K562 (cell line): ENCODE measurements around the gene PYGL.

Source experiments
- CHD4 ChIP-seq: fragments of 200-600 bp; sonication (generic); IDR thresholded peaks from 3 replicates; pipeline ENCODE4 v1.6.1; 2012; ENCODE audit warnings: low read depth, mild to moderate bottlenecking, mixed read lengths, low read length, inconsistent platforms; ENCODE audit not compliant: insufficient read depth, insufficient replicate concordance, poor library complexity, severe bottlenecking
- FUS ChIP-seq: fragments of 200-400 bp; formaldehyde crosslinking; optimal IDR thresholded peaks from 2 replicates; pipeline ENCODE3; 2017; ENCODE audit warnings: low read depth, low read length
- HNRNPL ChIP-seq: fragments of 200-400 bp; formaldehyde crosslinking; IDR thresholded peaks from 2 replicates; pipeline ENCODE4 v1.6.1; 2017; ENCODE audit warnings: low read depth, mild to moderate bottlenecking, low read length
- KAT2B ChIP-seq: IDR thresholded peaks from one replicate; pipeline ENCODE4 v1.6.1; 2012; ENCODE audit warnings: low read depth, mild to moderate bottlenecking, control low read depth, inconsistent platforms, low read length, moderate library complexity
- POLR3A ChIP-seq: IDR thresholded peaks from 2 replicates; pipeline ENCODE4 v1.6.1; 2011; ENCODE audit warnings: borderline replicate concordance, mild to moderate bottlenecking, moderate library complexity; ENCODE audit not compliant: insufficient read length, insufficient read depth; ENCODE audit errors: extremely low read depth
- RAD21 ChIP-seq, 2 experiments: fragments of 250-450 bp in 1 of 2; fragments of 450-650 bp in 1 of 2; sonication (Bioruptor Pico) in 1 of 2; formaldehyde crosslinking in 1 of 2; IDR thresholded peaks in 1 of 2; conservative IDR thresholded peaks in 1 of 2; 2 replicates each; pipeline versions ENCODE4 v1.4.0 to v1.8.0; 2020 to 2022; ENCODE audit warnings: mild to moderate bottlenecking in 2 of 2, moderate library complexity in 1 of 2
- SMARCA5 ChIP-seq: fragments of 450-650 bp; IDR thresholded peaks from 2 replicates; pipeline ENCODE4 v1.6.1; 2016
- YY1 ChIP-seq, 3 experiments: IDR thresholded peaks; 2 replicates each; pipeline ENCODE4 v1.6.1; 2011; ENCODE audit warnings: low read length in 2 of 3, mild to moderate bottlenecking in 2 of 3, moderate library complexity in 2 of 3, borderline replicate concordance in 1 of 3, control low read depth in 1 of 3, low read depth in 1 of 3; ENCODE audit not compliant: insufficient read depth in 3 of 3, insufficient replicate concordance in 2 of 3, control insufficient read depth in 1 of 3, insufficient read length in 1 of 3; ENCODE audit errors: extremely low read depth in 1 of 3
- ZNF146 ChIP-seq: IDR thresholded peaks from one replicate; pipeline ENCODE4 v1.6.1; 2018; ENCODE audit warnings: missing compliant biosample characterization; ENCODE audit not compliant: unreplicated experiment
- TF ChIP-seq, protein P1 (sequence below), 3 experiments: IDR thresholded peaks in 2 of 3; conservative IDR thresholded peaks in 1 of 3; 2 replicates each; pipeline ENCODE4 v1.5.1; 2011 to 2012; ENCODE audit warnings: low read length in 3 of 3, mild to moderate bottlenecking in 3 of 3, control low read depth in 2 of 3, improper control_type of control experiment in 1 of 3, inconsistent platforms in 1 of 3, low read depth in 1 of 3, mixed read lengths in 1 of 3, moderate library complexity in 1 of 3; ENCODE audit not compliant: insufficient read depth in 2 of 3
- TF ChIP-seq, protein P2 (sequence below): fragments of 450-650 bp; IDR thresholded peaks from 2 replicates; pipeline ENCODE4 v1.7.1; 2018; ENCODE audit warnings: mild to moderate bottlenecking, low read depth; ENCODE audit not compliant: partially characterized antibody
- TF ChIP-seq, protein P3 (sequence below): fragments of 200-800 bp; sonication (Bioruptor generic); IDR thresholded peaks from 2 replicates; pipeline ENCODE4 v1.6.1; 2016; ENCODE audit warnings: missing genetic modification characterization, missing compliant biosample characterization
- TF ChIP-seq, protein P4 (sequence below): fragments of 450-650 bp; formaldehyde crosslinking; IDR thresholded peaks from 2 replicates; pipeline ENCODE4 v1.4.0; 2022; ENCODE audit warnings: mild to moderate bottlenecking, moderate library complexity
- TF ChIP-seq, protein P5 (sequence below): sonication (generic); formaldehyde crosslinking; IDR thresholded peaks from 2 replicates; pipeline ENCODE4 v1.8.0; 2022; ENCODE audit warnings: mild to moderate bottlenecking, missing genetic modification reagents

DNA sequence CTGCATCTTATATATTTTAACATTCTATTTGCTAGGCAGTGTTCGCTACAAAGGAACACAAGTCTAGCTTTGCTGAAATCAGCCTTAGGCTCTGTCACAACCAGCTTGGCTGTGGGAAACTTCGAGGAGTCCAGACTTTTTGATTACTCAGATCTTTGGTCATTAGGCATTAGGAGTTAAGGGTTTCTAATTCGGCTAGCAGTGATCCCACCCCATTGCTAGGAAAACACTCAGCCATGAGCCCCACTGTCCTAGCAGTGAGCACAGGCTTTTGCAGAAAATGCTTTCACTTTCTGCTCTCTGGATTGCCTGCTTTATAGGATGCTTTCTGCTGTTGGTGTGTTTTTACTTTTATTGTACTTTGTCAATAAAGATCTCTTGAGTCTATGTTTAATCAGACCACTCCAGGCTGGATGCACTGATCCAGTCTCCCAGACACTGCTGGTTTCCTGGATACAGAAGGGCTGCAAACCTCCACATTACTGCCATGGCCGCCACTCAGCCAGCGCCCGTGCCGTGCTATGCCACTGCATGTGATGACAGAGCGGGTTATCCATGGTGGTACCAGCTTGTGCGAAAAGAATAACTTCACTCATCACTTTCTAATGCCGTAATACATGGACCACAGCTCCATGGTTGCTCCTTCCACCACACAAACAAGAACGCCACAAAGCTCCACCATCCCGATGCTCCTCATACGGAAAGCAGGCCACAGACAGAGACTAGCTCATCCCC is 41.0 kb upstream of the PYGL start:
- TF ChIP-seq, protein P1, sequence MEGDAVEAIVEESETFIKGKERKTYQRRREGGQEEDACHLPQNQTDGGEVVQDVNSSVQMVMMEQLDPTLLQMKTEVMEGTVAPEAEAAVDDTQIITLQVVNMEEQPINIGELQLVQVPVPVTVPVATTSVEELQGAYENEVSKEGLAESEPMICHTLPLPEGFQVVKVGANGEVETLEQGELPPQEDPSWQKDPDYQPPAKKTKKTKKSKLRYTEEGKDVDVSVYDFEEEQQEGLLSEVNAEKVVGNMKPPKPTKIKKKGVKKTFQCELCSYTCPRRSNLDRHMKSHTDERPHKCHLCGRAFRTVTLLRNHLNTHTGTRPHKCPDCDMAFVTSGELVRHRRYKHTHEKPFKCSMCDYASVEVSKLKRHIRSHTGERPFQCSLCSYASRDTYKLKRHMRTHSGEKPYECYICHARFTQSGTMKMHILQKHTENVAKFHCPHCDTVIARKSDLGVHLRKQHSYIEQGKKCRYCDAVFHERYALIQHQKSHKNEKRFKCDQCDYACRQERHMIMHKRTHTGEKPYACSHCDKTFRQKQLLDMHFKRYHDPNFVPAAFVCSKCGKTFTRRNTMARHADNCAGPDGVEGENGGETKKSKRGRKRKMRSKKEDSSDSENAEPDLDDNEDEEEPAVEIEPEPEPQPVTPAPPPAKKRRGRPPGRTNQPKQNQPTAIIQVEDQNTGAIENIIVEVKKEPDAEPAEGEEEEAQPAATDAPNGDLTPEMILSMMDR (IDR thresholded peaks at IDR 0.05 in 2 of 3, conservative IDR thresholded peaks at IDR 0.05 in 1 of 3; ENCODE audit: insufficient read depth in 2 of 3, low read depth in 1 of 3, low read length in 3 of 3): no peak
- no peak for TF ChIP-seq RAD21 (CRISPR knock-in tag; conservative IDR thresholded peaks at IDR 0.05 in 1 of 2, IDR thresholded peaks at IDR 0.05 in 1 of 2)
- TF ChIP-seq, protein P2, sequence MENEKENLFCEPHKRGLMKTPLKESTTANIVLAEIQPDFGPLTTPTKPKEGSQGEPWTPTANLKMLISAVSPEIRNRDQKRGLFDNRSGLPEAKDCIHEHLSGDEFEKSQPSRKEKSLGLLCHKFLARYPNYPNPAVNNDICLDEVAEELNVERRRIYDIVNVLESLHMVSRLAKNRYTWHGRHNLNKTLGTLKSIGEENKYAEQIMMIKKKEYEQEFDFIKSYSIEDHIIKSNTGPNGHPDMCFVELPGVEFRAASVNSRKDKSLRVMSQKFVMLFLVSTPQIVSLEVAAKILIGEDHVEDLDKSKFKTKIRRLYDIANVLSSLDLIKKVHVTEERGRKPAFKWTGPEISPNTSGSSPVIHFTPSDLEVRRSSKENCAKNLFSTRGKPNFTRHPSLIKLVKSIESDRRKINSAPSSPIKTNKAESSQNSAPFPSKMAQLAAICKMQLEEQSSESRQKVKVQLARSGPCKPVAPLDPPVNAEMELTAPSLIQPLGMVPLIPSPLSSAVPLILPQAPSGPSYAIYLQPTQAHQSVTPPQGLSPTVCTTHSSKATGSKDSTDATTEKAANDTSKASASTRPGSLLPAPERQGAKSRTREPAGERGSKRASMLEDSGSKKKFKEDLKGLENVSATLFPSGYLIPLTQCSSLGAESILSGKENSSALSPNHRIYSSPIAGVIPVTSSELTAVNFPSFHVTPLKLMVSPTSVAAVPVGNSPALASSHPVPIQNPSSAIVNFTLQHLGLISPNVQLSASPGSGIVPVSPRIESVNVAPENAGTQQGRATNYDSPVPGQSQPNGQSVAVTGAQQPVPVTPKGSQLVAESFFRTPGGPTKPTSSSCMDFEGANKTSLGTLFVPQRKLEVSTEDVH: no peak
- TF ChIP-seq, protein P3, sequence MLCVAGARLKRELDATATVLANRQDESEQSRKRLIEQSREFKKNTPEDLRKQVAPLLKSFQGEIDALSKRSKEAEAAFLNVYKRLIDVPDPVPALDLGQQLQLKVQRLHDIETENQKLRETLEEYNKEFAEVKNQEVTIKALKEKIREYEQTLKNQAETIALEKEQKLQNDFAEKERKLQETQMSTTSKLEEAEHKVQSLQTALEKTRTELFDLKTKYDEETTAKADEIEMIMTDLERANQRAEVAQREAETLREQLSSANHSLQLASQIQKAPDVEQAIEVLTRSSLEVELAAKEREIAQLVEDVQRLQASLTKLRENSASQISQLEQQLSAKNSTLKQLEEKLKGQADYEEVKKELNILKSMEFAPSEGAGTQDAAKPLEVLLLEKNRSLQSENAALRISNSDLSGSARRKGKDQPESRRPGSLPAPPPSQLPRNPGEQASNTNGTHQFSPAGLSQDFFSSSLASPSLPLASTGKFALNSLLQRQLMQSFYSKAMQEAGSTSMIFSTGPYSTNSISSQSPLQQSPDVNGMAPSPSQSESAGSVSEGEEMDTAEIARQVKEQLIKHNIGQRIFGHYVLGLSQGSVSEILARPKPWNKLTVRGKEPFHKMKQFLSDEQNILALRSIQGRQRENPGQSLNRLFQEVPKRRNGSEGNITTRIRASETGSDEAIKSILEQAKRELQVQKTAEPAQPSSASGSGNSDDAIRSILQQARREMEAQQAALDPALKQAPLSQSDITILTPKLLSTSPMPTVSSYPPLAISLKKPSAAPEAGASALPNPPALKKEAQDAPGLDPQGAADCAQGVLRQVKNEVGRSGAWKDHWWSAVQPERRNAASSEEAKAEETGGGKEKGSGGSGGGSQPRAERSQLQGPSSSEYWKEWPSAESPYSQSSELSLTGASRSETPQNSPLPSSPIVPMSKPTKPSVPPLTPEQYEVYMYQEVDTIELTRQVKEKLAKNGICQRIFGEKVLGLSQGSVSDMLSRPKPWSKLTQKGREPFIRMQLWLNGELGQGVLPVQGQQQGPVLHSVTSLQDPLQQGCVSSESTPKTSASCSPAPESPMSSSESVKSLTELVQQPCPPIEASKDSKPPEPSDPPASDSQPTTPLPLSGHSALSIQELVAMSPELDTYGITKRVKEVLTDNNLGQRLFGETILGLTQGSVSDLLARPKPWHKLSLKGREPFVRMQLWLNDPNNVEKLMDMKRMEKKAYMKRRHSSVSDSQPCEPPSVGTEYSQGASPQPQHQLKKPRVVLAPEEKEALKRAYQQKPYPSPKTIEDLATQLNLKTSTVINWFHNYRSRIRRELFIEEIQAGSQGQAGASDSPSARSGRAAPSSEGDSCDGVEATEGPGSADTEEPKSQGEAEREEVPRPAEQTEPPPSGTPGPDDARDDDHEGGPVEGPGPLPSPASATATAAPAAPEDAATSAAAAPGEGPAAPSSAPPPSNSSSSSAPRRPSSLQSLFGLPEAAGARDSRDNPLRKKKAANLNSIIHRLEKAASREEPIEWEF: no peak
- TF ChIP-seq, protein P4, sequence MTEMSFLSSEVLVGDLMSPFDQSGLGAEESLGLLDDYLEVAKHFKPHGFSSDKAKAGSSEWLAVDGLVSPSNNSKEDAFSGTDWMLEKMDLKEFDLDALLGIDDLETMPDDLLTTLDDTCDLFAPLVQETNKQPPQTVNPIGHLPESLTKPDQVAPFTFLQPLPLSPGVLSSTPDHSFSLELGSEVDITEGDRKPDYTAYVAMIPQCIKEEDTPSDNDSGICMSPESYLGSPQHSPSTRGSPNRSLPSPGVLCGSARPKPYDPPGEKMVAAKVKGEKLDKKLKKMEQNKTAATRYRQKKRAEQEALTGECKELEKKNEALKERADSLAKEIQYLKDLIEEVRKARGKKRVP (CRISPR knock-in tag): no peak
- TF ChIP-seq CHD4: no peak
- TF ChIP-seq, protein P5, sequence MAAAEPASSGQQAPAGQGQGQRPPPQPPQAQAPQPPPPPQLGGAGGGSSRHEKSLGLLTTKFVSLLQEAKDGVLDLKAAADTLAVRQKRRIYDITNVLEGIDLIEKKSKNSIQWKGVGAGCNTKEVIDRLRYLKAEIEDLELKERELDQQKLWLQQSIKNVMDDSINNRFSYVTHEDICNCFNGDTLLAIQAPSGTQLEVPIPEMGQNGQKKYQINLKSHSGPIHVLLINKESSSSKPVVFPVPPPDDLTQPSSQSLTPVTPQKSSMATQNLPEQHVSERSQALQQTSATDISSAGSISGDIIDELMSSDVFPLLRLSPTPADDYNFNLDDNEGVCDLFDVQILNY (CRISPR knock-in tag): no peak
- no peak for TF ChIP-seq ZNF146 (CRISPR knock-in tag)
- TF ChIP-seq POLR3A: no peak
- TF ChIP-seq FUS: no peak
- no peak for TF ChIP-seq SMARCA5
- no peak for TF ChIP-seq KAT2B
- no peak for TF ChIP-seq YY1 (IDR thresholded peaks at IDR 0.05; ENCODE audit: borderline replicate concordance in 1 of 3, control insufficient read depth in 1 of 3, extremely low read depth in 1 of 3, insufficient read depth in 3 of 3, insufficient read length in 1 of 3, insufficient replicate concordance in 2 of 3, low read depth in 1 of 3, low read length in 2 of 3)
- TF ChIP-seq HNRNPL: no peak
